HCT116 (cell line): ENCODE measurements around the gene CYP21A2. TPM values are rescaled to one million over a fixed set of nuclear protein-coding genes. Genes with fewer than 3 reads are reported as not detected.

Experiments used
- ATAC-seq: fragments of 200-7000 bp; cut with Tn5 transposase; 2 replicates; pipeline ENCODE4 v1.9.1; 2020; ENCODE audit warnings: mild to moderate bottlenecking, moderate library complexity
- BruUV-seq: library from RNA; stranded (reverse); fragments of 400-500 nt; replicated peaks from 2 replicates; lab custom pipeline; 2021; lab: Mats Ljungman, UMichigan
- CTCF ChIA-PET: fragments of 300-600 bp; sonication (Branson Sonifier 250); formaldehyde crosslinking; loops from one replicate; lab custom pipeline; 2021; ENCODE audit warnings: antibody characterized with exemption; lab: Charles Lee
- POLR2A ChIA-PET: fragments of 300-600, 350-600 bp; sonication (Branson Sonifier 250); formaldehyde crosslinking; loops from one replicate; lab custom pipeline; 2021; ENCODE audit warnings: antibody characterized with exemption; lab: Charles Lee
- RAD21 ChIA-PET, 2 experiments: fragments of 300-600 bp; sonication (Branson Sonifier 250); formaldehyde crosslinking; loops; one replicate each; lab custom pipeline; 2023; ENCODE audit warnings: low total read pairs in 2 of 2; ENCODE audit not compliant: uncharacterized antibody in 2 of 2, unreplicated experiment in 2 of 2, low non-redundant PET in 1 of 2; lab: Charles Lee
- DNase-seq: peaks from one replicate; pipeline ENCODE4 v3.0.0-alpha.2; 2010; ENCODE audit warnings: low read depth, low spot score
- H2AFZ ChIP-seq: fragments of 200-600 bp; shearing (Covaris generic), sonication (generic); 2 replicates; pipeline ENCODE4 v1.6.1; 2017; ENCODE audit warnings: low read depth, mixed run types, mixed read lengths, antibody characterized with exemption, low read length; ENCODE audit not compliant: poor library complexity, severe bottlenecking
- H3K27ac ChIP-seq: 2 replicates; pipeline ENCODE4 v1.5.1; 2012; ENCODE audit warnings: low read depth, low read length
- H3K27me3 ChIP-seq: fragments of 200-600 bp; sonication (generic); 2 replicates; pipeline ENCODE4 v1.6.1; 2016; ENCODE audit warnings: mixed run types, low read length, mixed read lengths; ENCODE audit not compliant: insufficient read depth
- H3K36me3 ChIP-seq, 2 experiments: fragments of 200-500 bp in 1 of 2; fragments of 200-600 bp in 1 of 2; sonication (Bioruptor generic) in 1 of 2; sonication (generic) in 1 of 2; 2 replicates each; pipeline versions ENCODE4 v1.5.1 to v1.6.1; 2014 to 2016; ENCODE audit warnings: low read length in 2 of 2, inconsistent platforms in 1 of 2, mixed read lengths in 1 of 2, mixed run types in 1 of 2; ENCODE audit not compliant: insufficient read depth in 2 of 2, control insufficient read depth in 1 of 2
- H3K4me1 ChIP-seq, 2 experiments: fragments of 200-600 bp in 1 of 2; sonication (generic) in 1 of 2; 2 replicates each; pipeline versions ENCODE4 v1.5.1 to v1.6.1; 2012 to 2017; ENCODE audit warnings: low read length in 2 of 2, inconsistent platforms in 1 of 2, mild to moderate bottlenecking in 1 of 2, mixed read lengths in 1 of 2, mixed run types in 1 of 2, moderate library complexity in 1 of 2; ENCODE audit not compliant: insufficient read depth in 2 of 2, control insufficient read depth in 1 of 2
- H3K4me2 ChIP-seq: fragments of 200-600 bp; sonication (generic); 2 replicates; pipeline ENCODE4 v1.6.1; 2017; ENCODE audit warnings: mixed run types, low read length, mixed read lengths
- H3K4me3 ChIP-seq, 2 experiments: fragments of 200-600 bp in 1 of 2; sonication (generic) in 1 of 2; replicated peaks in 1 of 2; 2 replicates each; pipeline ENCODE4 v1.5.1; 2011 to 2016; ENCODE audit warnings: low read length in 2 of 2, control low read depth in 1 of 2, low read depth in 1 of 2, mild to moderate bottlenecking in 1 of 2, mixed read lengths in 1 of 2, mixed run types in 1 of 2
- H3K79me2 ChIP-seq: fragments of 200-600 bp; sonication (generic); 2 replicates; pipeline ENCODE4 v1.6.1; 2017; ENCODE audit warnings: mild to moderate bottlenecking, mixed run types, low read length, moderate library complexity, mixed read lengths; ENCODE audit not compliant: insufficient read depth
- H3K9ac ChIP-seq: fragments of 200-600 bp; sonication (generic); 2 replicates; pipeline ENCODE4 v1.6.1; 2016; ENCODE audit warnings: low read length, mixed read lengths
- H3K9me2 ChIP-seq: fragments of 200-600 bp; sonication (generic), shearing (Covaris generic); 2 replicates; pipeline ENCODE4 v1.6.1; 2017; ENCODE audit warnings: mixed run types, mild to moderate bottlenecking, moderate library complexity; ENCODE audit not compliant: insufficient read depth
- H3K9me3 ChIP-seq, 2 experiments: fragments of 200-500 bp in 1 of 2; fragments of 200-600 bp in 1 of 2; sonication (Bioruptor generic) in 1 of 2; sonication (generic) in 1 of 2; 2 replicates each; pipeline ENCODE4 v1.6.1; 2014 to 2017; ENCODE audit warnings: low read length in 2 of 2, mixed read lengths in 2 of 2, inconsistent platforms in 1 of 2, low read depth in 1 of 2, mild to moderate bottlenecking in 1 of 2, mixed run types in 1 of 2, moderate library complexity in 1 of 2; ENCODE audit not compliant: control insufficient read depth in 1 of 2, insufficient read depth in 1 of 2
- H4K20me1 ChIP-seq: fragments of 200-600 bp; sonication (generic), shearing (Covaris generic); 2 replicates; pipeline ENCODE4 v1.6.1; 2017; ENCODE audit warnings: mixed run types, mild to moderate bottlenecking, moderate library complexity; ENCODE audit not compliant: insufficient read depth
- CEBPB ChIP-seq: IDR thresholded peaks from 2 replicates; pipeline ENCODE4 v1.6.1; 2012; ENCODE audit warnings: low read depth
- ELF1 ChIP-seq: IDR thresholded peaks from 2 replicates; pipeline ENCODE4 v1.6.1; 2012; ENCODE audit warnings: low read depth, borderline replicate concordance
- EZH2 ChIP-seq: fragments of 200-600 bp; sonication (generic); IDR thresholded peaks from 2 replicates; pipeline ENCODE4 v1.6.1; 2017; ENCODE audit warnings: antibody characterized with exemption, mixed run types
- EZH2phosphoT487 ChIP-seq: fragments of 200-600 bp; IDR thresholded peaks from 2 replicates; pipeline ENCODE4 v1.6.1; 2018; ENCODE audit warnings: antibody characterized with exemption, borderline replicate concordance
- FOSL1 ChIP-seq: IDR thresholded peaks from 2 replicates; pipeline ENCODE4 v1.6.1; 2012; ENCODE audit warnings: low read depth
- JUND ChIP-seq: IDR thresholded peaks from 2 replicates; pipeline ENCODE4 v1.6.1; 2012
- POLR2A ChIP-seq: IDR thresholded peaks from 2 replicates; pipeline ENCODE4 v1.7.0; 2011; ENCODE audit warnings: borderline replicate concordance; ENCODE audit not compliant: insufficient read depth, insufficient read length; ENCODE audit errors: extremely low read depth
- POLR2AphosphoS5 ChIP-seq: IDR thresholded peaks from 2 replicates; pipeline ENCODE4 v1.6.1; 2011; ENCODE audit warnings: mild to moderate bottlenecking, low read depth, low read length, moderate library complexity
- SRF ChIP-seq: IDR thresholded peaks from 2 replicates; pipeline ENCODE4 v1.6.1; 2012; ENCODE audit warnings: low read depth
- YY1 ChIP-seq: IDR thresholded peaks from 2 replicates; pipeline ENCODE4 v1.6.1; 2011; ENCODE audit warnings: low read length, low read depth, moderate library complexity, mild to moderate bottlenecking; ENCODE audit not compliant: insufficient replicate concordance; ENCODE audit errors: extremely low read depth
- intact Hi-C: fragments of 100-400 bp; cut with micrococcal nuclease; formaldehyde crosslinking; loops from 2 replicates; pipeline ENCODE4 v1.10.0; 2022
- total RNA-seq: library from RNA; stranded (reverse); gene quantifications from one replicate; pipeline ENCODE4 v1.2.1, GENCODE V29; 2021; ENCODE audit not compliant: unreplicated experiment
- TF ChIP-seq, protein P1 (sequence below): IDR thresholded peaks from 2 replicates; pipeline ENCODE4 v1.6.1; 2011; ENCODE audit warnings: mild to moderate bottlenecking, low read length, moderate library complexity; ENCODE audit not compliant: insufficient replicate concordance; ENCODE audit errors: extremely low read depth
- TF ChIP-seq, protein P2 (sequence below): IDR thresholded peaks from 2 replicates; pipeline ENCODE4 v1.6.1; 2012; ENCODE audit warnings: low read depth
- TF ChIP-seq, protein P3 (sequence below): IDR thresholded peaks from 2 replicates; pipeline ENCODE4 v1.6.1; 2012
- TF ChIP-seq, protein P4 (sequence below): IDR thresholded peaks from 2 replicates; pipeline ENCODE4 v1.6.1; 2012

Gene CYP21A2
- total RNA-seq, 1 experiment from 2014 or later: 1.4 TPM

DNA sequence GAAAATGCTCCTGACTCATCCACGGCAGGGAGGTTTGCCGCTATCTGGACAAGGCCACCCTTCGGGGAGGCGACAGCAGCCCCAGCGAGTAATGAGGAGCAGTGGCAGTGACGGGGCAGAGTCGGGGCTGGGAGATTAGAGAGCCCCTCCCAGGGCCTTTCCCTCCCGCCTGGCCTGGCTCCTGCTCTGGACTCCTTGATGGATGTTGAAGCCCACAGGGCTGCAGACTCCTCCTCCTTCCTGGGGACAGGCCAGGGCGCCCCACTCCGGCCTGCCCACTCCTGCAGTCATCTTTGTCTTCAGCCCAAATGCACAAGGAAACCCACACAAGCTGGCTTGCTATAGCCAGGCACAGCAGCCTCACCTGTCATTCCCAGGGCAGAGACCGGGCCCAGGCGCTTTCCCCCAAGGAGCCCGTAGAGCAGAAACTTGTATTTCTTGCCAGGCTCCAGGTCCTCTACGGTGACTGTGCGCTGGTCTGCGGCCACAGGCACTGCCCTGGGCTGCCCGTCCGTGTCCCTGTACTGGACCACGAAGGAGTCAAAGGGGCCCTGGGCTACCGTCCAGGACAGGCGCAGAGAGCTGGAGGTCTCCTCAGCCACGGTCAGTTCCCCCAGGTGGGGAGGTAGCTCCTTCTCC is 7.7 kb downstream of the CYP21A2 start:
- intact Hi-C loops: no loop called here

More for the DNA sequence above, 7.7 kb downstream of the CYP21A2 start:
- no peak overlapping the region for H2AFZ ChIP-seq
- H3K79me2 ChIP-seq: no peaks in the 10 kb centered on the region
- no peaks in the 10 kb centered on the region for H3K36me3 ChIP-seq
- H3K27me3 ChIP-seq: no peaks in the 10 kb centered on the region
- H3K9me2 ChIP-seq: no peaks in the 10 kb centered on the region
- no peaks in the 10 kb centered on the region for H4K20me1 ChIP-seq
- RAD21 ChIA-PET: no interaction called here
- H3K4me1 ChIP-seq: peaks cover 9 to 27% of the 10 kb centered on the region in 2 experiments
- H3K4me2 ChIP-seq: peak overlapping the region; percentile 67; the same call in 1 of the 2 replicates
- H3K4me3 ChIP-seq: no peak overlapping the region
- CTCF ChIA-PET: no interaction called here
- ATAC-seq (no peak), DNase-seq (no peak)
- H3K9ac ChIP-seq: no peak overlapping the region
- TF ChIP-seq, protein P1, sequence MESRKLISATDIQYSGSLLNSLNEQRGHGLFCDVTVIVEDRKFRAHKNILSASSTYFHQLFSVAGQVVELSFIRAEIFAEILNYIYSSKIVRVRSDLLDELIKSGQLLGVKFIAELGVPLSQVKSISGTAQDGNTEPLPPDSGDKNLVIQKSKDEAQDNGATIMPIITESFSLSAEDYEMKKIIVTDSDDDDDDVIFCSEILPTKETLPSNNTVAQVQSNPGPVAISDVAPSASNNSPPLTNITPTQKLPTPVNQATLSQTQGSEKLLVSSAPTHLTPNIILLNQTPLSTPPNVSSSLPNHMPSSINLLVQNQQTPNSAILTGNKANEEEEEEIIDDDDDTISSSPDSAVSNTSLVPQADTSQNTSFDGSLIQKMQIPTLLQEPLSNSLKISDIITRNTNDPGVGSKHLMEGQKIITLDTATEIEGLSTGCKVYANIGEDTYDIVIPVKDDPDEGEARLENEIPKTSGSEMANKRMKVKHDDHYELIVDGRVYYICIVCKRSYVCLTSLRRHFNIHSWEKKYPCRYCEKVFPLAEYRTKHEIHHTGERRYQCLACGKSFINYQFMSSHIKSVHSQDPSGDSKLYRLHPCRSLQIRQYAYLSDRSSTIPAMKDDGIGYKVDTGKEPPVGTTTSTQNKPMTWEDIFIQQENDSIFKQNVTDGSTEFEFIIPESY: no peak
- TF ChIP-seq, protein P2, sequence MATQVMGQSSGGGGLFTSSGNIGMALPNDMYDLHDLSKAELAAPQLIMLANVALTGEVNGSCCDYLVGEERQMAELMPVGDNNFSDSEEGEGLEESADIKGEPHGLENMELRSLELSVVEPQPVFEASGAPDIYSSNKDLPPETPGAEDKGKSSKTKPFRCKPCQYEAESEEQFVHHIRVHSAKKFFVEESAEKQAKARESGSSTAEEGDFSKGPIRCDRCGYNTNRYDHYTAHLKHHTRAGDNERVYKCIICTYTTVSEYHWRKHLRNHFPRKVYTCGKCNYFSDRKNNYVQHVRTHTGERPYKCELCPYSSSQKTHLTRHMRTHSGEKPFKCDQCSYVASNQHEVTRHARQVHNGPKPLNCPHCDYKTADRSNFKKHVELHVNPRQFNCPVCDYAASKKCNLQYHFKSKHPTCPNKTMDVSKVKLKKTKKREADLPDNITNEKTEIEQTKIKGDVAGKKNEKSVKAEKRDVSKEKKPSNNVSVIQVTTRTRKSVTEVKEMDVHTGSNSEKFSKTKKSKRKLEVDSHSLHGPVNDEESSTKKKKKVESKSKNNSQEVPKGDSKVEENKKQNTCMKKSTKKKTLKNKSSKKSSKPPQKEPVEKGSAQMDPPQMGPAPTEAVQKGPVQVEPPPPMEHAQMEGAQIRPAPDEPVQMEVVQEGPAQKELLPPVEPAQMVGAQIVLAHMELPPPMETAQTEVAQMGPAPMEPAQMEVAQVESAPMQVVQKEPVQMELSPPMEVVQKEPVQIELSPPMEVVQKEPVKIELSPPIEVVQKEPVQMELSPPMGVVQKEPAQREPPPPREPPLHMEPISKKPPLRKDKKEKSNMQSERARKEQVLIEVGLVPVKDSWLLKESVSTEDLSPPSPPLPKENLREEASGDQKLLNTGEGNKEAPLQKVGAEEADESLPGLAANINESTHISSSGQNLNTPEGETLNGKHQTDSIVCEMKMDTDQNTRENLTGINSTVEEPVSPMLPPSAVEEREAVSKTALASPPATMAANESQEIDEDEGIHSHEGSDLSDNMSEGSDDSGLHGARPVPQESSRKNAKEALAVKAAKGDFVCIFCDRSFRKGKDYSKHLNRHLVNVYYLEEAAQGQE: no peak
- TF ChIP-seq FOSL1 (no peak), POLR2AphosphoS5 (no peak), SRF (no peak), POLR2A (no peak), ELF1 (no peak), CEBPB (no peak), YY1 (no peak), EZH2phosphoT487 (no peak), JUND (no peak), EZH2 (no peak)
- TF ChIP-seq, protein P3, sequence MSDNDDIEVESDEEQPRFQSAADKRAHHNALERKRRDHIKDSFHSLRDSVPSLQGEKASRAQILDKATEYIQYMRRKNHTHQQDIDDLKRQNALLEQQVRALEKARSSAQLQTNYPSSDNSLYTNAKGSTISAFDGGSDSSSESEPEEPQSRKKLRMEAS: no peak
- TF ChIP-seq, protein P4, sequence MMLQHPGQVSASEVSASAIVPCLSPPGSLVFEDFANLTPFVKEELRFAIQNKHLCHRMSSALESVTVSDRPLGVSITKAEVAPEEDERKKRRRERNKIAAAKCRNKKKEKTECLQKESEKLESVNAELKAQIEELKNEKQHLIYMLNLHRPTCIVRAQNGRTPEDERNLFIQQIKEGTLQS: no peak
- H3K27ac ChIP-seq: no peak overlapping the region
- no TSS peak for BruUV-seq
- no peaks in the 10 kb centered on the region for H3K9me3 ChIP-seq
- POLR2A ChIA-PET: no interaction called here
